A549 (cell line): ENCODE measurements around the gene GPR137C.

ENCODE experiments used
- ELK1 ChIP-seq: fragments of 150-350 bp; IDR thresholded peaks from 2 replicates; pipeline ENCODE4 v1.6.1; 2014; ENCODE audit warnings: low read depth, mild to moderate bottlenecking, low read length
- EP300 ChIP-seq, 2 experiments: fragments of >200 bp; sonication (Bioruptor Twin); formaldehyde crosslinking; IDR thresholded peaks; 2 replicates in 1 of 2; 3 replicates in 1 of 2; pipeline ENCODE4 v1.6.1; 2016 to 2017
- GATA3 ChIP-seq: IDR thresholded peaks from 2 replicates; pipeline ENCODE4 v1.6.1; 2012; ENCODE audit warnings: borderline replicate concordance
- HDAC2 ChIP-seq: fragments of 200-600 bp; sonication (generic); IDR thresholded peaks from 2 replicates; pipeline ENCODE4 v1.6.1; 2016
- NPAS2 ChIP-seq: fragments of 250-450 bp; sonication (Bioruptor Pico); IDR thresholded peaks from 2 replicates; pipeline ENCODE4 v1.8.0; 2022; ENCODE audit warnings: mild to moderate bottlenecking, moderate library complexity, borderline replicate concordance
- RAD21 ChIP-seq, 2 experiments: fragments of >200 bp in 1 of 2; sonication (Bioruptor Twin) in 1 of 2; formaldehyde crosslinking in 1 of 2; IDR thresholded peaks in 1 of 2; conservative IDR thresholded peaks in 1 of 2; 2 replicates in 1 of 2; 3 replicates in 1 of 2; pipeline ENCODE4 v1.6.1; 2012 to 2018; ENCODE audit warnings: inconsistent platforms in 1 of 2
- REST ChIP-seq: fragments of 200-600 bp; sonication (generic); IDR thresholded peaks from 2 replicates; pipeline ENCODE4 v1.6.1; 2016; ENCODE audit warnings: antibody characterized with exemption, mild to moderate bottlenecking, moderate library complexity
- RNF2 ChIP-seq: fragments of 200-600 bp; sonication (generic); IDR thresholded peaks from 2 replicates; pipeline ENCODE4 v1.6.1; 2016; ENCODE audit warnings: low read depth, mild to moderate bottlenecking, antibody characterized with exemption, moderate library complexity, borderline replicate concordance
- TF ChIP-seq, protein P1 (sequence below): fragments of >200 bp; sonication (Bioruptor Twin); formaldehyde crosslinking; IDR thresholded peaks from 3 replicates; pipeline ENCODE4 v1.5.1; 2016

DNA sequence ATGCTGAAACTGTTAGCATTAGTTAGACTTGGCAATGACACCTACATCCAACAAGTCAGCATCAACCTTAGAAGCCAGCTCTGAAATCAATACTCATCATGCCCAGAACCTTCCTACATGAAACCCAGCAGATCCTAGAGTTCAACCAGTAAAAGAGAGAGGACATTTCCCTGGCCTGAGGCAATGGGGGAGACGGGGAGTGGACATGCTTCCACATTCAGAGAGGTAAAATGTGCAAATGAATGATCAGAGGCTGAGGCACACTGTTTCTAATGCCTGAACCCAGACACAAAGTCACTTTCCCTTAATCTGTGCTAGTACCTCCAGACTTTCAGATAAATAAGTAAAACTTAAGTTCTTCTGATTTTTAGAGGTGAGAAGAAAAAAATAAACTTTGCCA, 108.2 kb downstream of the GPR137C start:
- TF ChIP-seq, protein P1, sequence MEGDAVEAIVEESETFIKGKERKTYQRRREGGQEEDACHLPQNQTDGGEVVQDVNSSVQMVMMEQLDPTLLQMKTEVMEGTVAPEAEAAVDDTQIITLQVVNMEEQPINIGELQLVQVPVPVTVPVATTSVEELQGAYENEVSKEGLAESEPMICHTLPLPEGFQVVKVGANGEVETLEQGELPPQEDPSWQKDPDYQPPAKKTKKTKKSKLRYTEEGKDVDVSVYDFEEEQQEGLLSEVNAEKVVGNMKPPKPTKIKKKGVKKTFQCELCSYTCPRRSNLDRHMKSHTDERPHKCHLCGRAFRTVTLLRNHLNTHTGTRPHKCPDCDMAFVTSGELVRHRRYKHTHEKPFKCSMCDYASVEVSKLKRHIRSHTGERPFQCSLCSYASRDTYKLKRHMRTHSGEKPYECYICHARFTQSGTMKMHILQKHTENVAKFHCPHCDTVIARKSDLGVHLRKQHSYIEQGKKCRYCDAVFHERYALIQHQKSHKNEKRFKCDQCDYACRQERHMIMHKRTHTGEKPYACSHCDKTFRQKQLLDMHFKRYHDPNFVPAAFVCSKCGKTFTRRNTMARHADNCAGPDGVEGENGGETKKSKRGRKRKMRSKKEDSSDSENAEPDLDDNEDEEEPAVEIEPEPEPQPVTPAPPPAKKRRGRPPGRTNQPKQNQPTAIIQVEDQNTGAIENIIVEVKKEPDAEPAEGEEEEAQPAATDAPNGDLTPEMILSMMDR, result no peak
- TF ChIP-seq REST (no peak), GATA3 (no peak), RAD21 (conservative IDR thresholded peaks at IDR 0.05 in 1 of 2, IDR thresholded peaks at IDR 0.05 in 1 of 2) (no peak), HDAC2 (no peak), ELK1 (no peak), NPAS2 (CRISPR knock-in tag) (no peak), RNF2 (no peak), EP300 (IDR thresholded peaks at IDR 0.05) (no peak)
